ENCODE data around the gene CBLC. TPM values are rescaled to one million over a fixed set of nuclear protein-coding genes. Genes with fewer than 3 reads are reported as not detected.

CBLC gene
- total RNA-seq, 2 donors from 2014 or later, result 0.42 TPM; not detected in 1

- TF ChIP-seq CTCF (IDR thresholded peaks at IDR 0.05), result no peak
- Histone ChIP-seq H3K4me1 (ENCODE audit: control insufficient read depth in 1 of 2, low read depth in 2 of 2) (peaks cover 0 to 12% of the 10 kb centered on the region in 2 donors), H3K9me3 (no peaks in the 10 kb centered on the region), H3K4me3 (no peak overlapping the region), H3K27me3 (replicated peaks; ENCODE audit: insufficient read depth) (no peaks in the 10 kb centered on the region), H3K36me3 (no peaks in the 10 kb centered on the region), H3K27ac (no peak overlapping the region)
- ATAC-seq (ENCODE audit: insufficient number of reproducible peaks, low FRiP score, low read depth), result no peak
- no peak for DNase-seq (ENCODE audit: low spot score)
These were observed 17.8 kb downstream of the CBLC start for GRCh38 chr19:44795398-44795987.

- H3K9me3 ChIP-seq, result no peaks in the 10 kb centered on the region
- H3K4me1 ChIP-seq (ENCODE audit: control insufficient read depth in 1 of 2, low read depth in 2 of 2), result peaks cover 0 to 12% of the 10 kb centered on the region in 2 donors
- no peaks in the 10 kb centered on the region for H3K36me3 ChIP-seq
- no peak for ATAC-seq (ENCODE audit: insufficient number of reproducible peaks, low FRiP score, low read depth)
- no peaks in the 10 kb centered on the region for H3K27me3 ChIP-seq (replicated peaks; ENCODE audit: insufficient read depth)
- TF ChIP-seq CTCF (IDR thresholded peaks at IDR 0.05), result no peak
- DNase-seq (ENCODE audit: low spot score), result no peak
- no peak overlapping the region for H3K4me3 ChIP-seq
- H3K27ac ChIP-seq, result peak overlapping the region; percentile 35 to 50
These were observed 19.0 kb downstream of the CBLC start for GRCh38 chr19:44796701-44797115.

- Histone ChIP-seq H3K4me3 (no peak overlapping the region), H3K4me1 (ENCODE audit: control insufficient read depth in 1 of 2, low read depth in 2 of 2) (peaks cover 0 to 12% of the 10 kb centered on the region in 2 donors), H3K36me3 (no peaks in the 10 kb centered on the region), H3K27me3 (replicated peaks; ENCODE audit: insufficient read depth) (no peaks in the 10 kb centered on the region), H3K9me3 (no peaks in the 10 kb centered on the region), H3K27ac (no peak overlapping the region)
- DNase-seq (ENCODE audit: low spot score) (no peak), ATAC-seq (ENCODE audit: insufficient number of reproducible peaks, low FRiP score, low read depth) (no peak)
- TF ChIP-seq CTCF (IDR thresholded peaks at IDR 0.05), result no peak
These were observed 22.1 kb downstream of the CBLC start for GRCh38 chr19:44799627-44800346.

GRCh38 chr19:44800461-44800860 is 22.8 kb downstream of the CBLC start:
- Histone ChIP-seq H3K4me1 (ENCODE audit: control insufficient read depth in 1 of 2, low read depth in 2 of 2) (peaks cover 0 to 12% of the 10 kb centered on the region in 2 donors), H3K9me3 (no peaks in the 10 kb centered on the region), H3K4me3 (no peak overlapping the region), H3K36me3 (no peaks in the 10 kb centered on the region), H3K27me3 (replicated peaks; ENCODE audit: insufficient read depth) (no peaks in the 10 kb centered on the region), H3K27ac (no peak overlapping the region)
- TF ChIP-seq CTCF (IDR thresholded peaks at IDR 0.05), result peak; percentile 97
- ATAC-seq (ENCODE audit: insufficient number of reproducible peaks, low FRiP score, low read depth) (peak; percentile 69), DNase-seq (ENCODE audit: low spot score) (peak; percentile 39)

GRCh38 chr19:44803442-44804428 is 26.0 kb downstream of the CBLC start:
- no peak for DNase-seq (ENCODE audit: low spot score)
- no peak overlapping the region for H3K4me3 ChIP-seq
- no peak for TF ChIP-seq CTCF (IDR thresholded peaks at IDR 0.05)
- no peak overlapping the region for H3K27ac ChIP-seq
- no peaks in the 10 kb centered on the region for H3K27me3 ChIP-seq (replicated peaks; ENCODE audit: insufficient read depth)
- no peaks in the 10 kb centered on the region for H3K36me3 ChIP-seq
- no peak for ATAC-seq (ENCODE audit: insufficient number of reproducible peaks, low FRiP score, low read depth)
- peaks cover 7 to 11% of the 10 kb centered on the region in 2 donors for H3K4me1 ChIP-seq (ENCODE audit: control insufficient read depth in 1 of 2, low read depth in 2 of 2)
- no peaks in the 10 kb centered on the region for H3K9me3 ChIP-seq
